HEK293 (cell line): ENCODE measurements around the gene KCNMB4.

Experiments used
- HIC1 ChIP-seq: fragments of 450-650 bp; formaldehyde crosslinking; IDR thresholded peaks from 2 replicates; pipeline ENCODE4 v1.5.1; 2016; ENCODE audit warnings: missing biosample characterization, missing genetic modification characterization
- YY1 ChIP-seq: fragments of 450-650 bp; formaldehyde crosslinking; IDR thresholded peaks from 2 replicates; pipeline ENCODE4 v1.5.1; 2018; ENCODE audit warnings: missing biosample characterization, missing genetic modification characterization
- ZNF335 ChIP-seq: fragments of 450-650 bp; formaldehyde crosslinking; conservative IDR thresholded peaks from 2 replicates; pipeline ENCODE4 v1.5.1; 2016; ENCODE audit warnings: missing biosample characterization, missing genetic modification characterization
- TF ChIP-seq, protein P1 (sequence below): fragments of 450-650 bp; formaldehyde crosslinking; IDR thresholded peaks from 2 replicates; pipeline ENCODE4 v1.5.1; 2016; ENCODE audit warnings: missing biosample characterization, missing genetic modification characterization

- TF ChIP-seq HIC1 (no peak), ZNF335 (tag by site-specific recombination) (no peak), YY1 (no peak)
- TF ChIP-seq, protein P1, sequence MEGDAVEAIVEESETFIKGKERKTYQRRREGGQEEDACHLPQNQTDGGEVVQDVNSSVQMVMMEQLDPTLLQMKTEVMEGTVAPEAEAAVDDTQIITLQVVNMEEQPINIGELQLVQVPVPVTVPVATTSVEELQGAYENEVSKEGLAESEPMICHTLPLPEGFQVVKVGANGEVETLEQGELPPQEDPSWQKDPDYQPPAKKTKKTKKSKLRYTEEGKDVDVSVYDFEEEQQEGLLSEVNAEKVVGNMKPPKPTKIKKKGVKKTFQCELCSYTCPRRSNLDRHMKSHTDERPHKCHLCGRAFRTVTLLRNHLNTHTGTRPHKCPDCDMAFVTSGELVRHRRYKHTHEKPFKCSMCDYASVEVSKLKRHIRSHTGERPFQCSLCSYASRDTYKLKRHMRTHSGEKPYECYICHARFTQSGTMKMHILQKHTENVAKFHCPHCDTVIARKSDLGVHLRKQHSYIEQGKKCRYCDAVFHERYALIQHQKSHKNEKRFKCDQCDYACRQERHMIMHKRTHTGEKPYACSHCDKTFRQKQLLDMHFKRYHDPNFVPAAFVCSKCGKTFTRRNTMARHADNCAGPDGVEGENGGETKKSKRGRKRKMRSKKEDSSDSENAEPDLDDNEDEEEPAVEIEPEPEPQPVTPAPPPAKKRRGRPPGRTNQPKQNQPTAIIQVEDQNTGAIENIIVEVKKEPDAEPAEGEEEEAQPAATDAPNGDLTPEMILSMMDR (tag by site-specific recombination): no peak
Observed at GRCh38 chr12:70430400-70430799, 64.3 kb downstream of the KCNMB4 start.
